Activated CD8-positive, alpha-beta memory T cell treated with anti-CD3 and anti-CD28 coated beads for 36 hours (primary cell): ENCODE results near the gene PSMB7. TPM values are rescaled to one million over a fixed set of nuclear protein-coding genes. Genes with fewer than 3 reads are reported as not detected.

Source experiments
- CTCF ChIA-PET: fragments of 350-600 bp; sonication (Branson Sonifier 250); formaldehyde crosslinking; loops from one replicate; lab custom pipeline; 2021; ENCODE audit warnings: antibody characterized with exemption; lab: Charles Lee
- POLR2A ChIA-PET: fragments of 350-600 bp; sonication (Branson Sonifier 250); formaldehyde crosslinking; loops from one replicate; lab custom pipeline; 2021; ENCODE audit warnings: antibody characterized with exemption; lab: Charles Lee
- total RNA-seq, 2 experiments: library from RNA; stranded (reverse); gene quantifications; one replicate each; pipeline ENCODE4 v1.2.3, GENCODE V29; 2021

Gene PSMB7
- total RNA-seq, 2 experiments from 2014 or later = 206 to 212 TPM

- POLR2A ChIA-PET = no interaction called here
- CTCF ChIA-PET = interaction anchor here (0.6 kb wide), 2 partner anchors 222 to 402 kb away, joined by 3 read pairs; no protein-coding TSS in a partner anchor
Measured at GRCh38 chr9:124342776-124343485, 72.3 kb downstream of the PSMB7 start.

GRCh38 chr9:124342402-124342775 lies 72.9 kb downstream of the PSMB7 start:
- POLR2A ChIA-PET = no interaction called here
- CTCF ChIA-PET = interaction anchor here (0.6 kb wide), 1 partner anchor 222 kb away, joined by 3 read pairs; no protein-coding TSS in a partner anchor

- CTCF ChIA-PET = no interaction called here
- POLR2A ChIA-PET = no interaction called here
Measured at GRCh38 chr9:124341455-124342170, 73.6 kb downstream of the PSMB7 start.

- POLR2A ChIA-PET = no interaction called here
Measured at GRCh38 chr9:124340219-124341069, 74.8 kb downstream of the PSMB7 start.

GRCh38 chr9:124339603-124340146 lies 75.6 kb downstream of the PSMB7 start:
- ChIA-PET CTCF (no interaction called here), POLR2A (no interaction called here)

More at GRCh38 chr9:124340219-124341069, 74.8 kb downstream of the PSMB7 start:
- CTCF ChIA-PET = no interaction called here

- POLR2A ChIA-PET = no interaction called here
- CTCF ChIA-PET = interaction anchor here (1.0 kb wide), 1 partner anchor 210 kb away, joined by 3 read pairs; no protein-coding TSS in a partner anchor
Measured at GRCh38 chr9:124337562-124337961, 77.7 kb downstream of the PSMB7 start.

GRCh38 chr9:124335320-124335707 lies 79.9 kb downstream of the PSMB7 start:
- ChIA-PET CTCF (no interaction called here), POLR2A (no interaction called here)

GRCh38 chr9:124334568-124335319 lies 80.5 kb downstream of the PSMB7 start:
- ChIA-PET CTCF (no interaction called here), POLR2A (no interaction called here)

GRCh38 chr9:124333203-124333579 lies 82.1 kb downstream of the PSMB7 start:
- ChIA-PET CTCF (no interaction called here), POLR2A (no interaction called here)

- CTCF ChIA-PET = no interaction called here
- POLR2A ChIA-PET = no interaction called here
Measured at GRCh38 chr9:124332361-124333202, 82.7 kb downstream of the PSMB7 start.

- ChIA-PET CTCF (no interaction called here), POLR2A (no interaction called here)
Measured at GRCh38 chr9:124331580-124331979, 83.7 kb downstream of the PSMB7 start.

GRCh38 chr9:124330011-124330697 lies 85.1 kb downstream of the PSMB7 start:
- ChIA-PET CTCF (no interaction called here), POLR2A (no interaction called here)

- CTCF ChIA-PET = no interaction called here
- POLR2A ChIA-PET = no interaction called here
Measured at GRCh38 chr9:124329206-124329792, 85.9 kb downstream of the PSMB7 start.

GRCh38 chr9:124328285-124328684 lies 87.0 kb downstream of the PSMB7 start:
- POLR2A ChIA-PET = no interaction called here
- CTCF ChIA-PET = no interaction called here

- POLR2A ChIA-PET = no interaction called here
- CTCF ChIA-PET = no interaction called here
Measured at GRCh38 chr9:124327491-124327890, 87.8 kb downstream of the PSMB7 start.

GRCh38 chr9:124326378-124326777 lies 88.9 kb downstream of the PSMB7 start:
- POLR2A ChIA-PET = no interaction called here
- CTCF ChIA-PET = no interaction called here

GRCh38 chr9:124325816-124326215 lies 89.4 kb downstream of the PSMB7 start:
- CTCF ChIA-PET = no interaction called here
- POLR2A ChIA-PET = no interaction called here
